ENCODE results near the gene KRTAP5-6.

DNA sequence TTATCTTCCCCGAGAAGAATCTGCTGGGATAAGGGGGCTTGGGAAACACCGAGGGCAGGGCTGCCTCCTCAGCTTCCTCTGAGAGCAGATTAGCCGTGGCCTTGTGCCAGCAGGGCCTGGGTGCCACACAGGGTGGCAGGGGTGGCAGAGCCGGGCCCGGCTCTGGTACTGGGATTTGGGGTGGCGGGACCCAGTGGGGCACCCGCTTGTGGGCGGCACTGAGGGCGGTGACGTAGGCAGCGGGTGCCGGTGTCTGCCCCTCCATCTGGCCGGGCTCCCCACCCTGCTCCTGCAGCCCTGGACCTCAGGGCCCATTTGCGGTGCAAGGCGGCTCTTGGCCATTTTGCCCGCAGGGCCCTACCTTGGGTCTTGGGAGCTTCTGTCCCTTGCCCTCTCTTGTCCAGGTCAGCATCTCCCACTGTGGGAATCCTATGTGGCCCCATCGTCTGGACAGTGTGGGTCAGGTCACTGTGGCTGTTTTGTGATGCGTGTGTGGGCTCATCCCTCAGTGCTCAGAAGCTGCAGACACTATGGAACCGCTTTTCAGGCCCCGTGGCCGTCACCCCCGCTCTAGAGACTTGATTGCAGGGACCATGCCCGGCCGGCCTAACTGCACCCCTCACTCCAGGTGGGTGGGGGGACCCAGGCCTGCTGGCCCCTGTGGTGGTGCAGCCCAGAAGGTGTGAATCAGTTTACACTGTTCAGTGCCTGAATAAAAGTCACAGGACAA lies 29.7 kb upstream of the KRTAP5-6 start:
- TF ChIP-seq, protein P1, sequence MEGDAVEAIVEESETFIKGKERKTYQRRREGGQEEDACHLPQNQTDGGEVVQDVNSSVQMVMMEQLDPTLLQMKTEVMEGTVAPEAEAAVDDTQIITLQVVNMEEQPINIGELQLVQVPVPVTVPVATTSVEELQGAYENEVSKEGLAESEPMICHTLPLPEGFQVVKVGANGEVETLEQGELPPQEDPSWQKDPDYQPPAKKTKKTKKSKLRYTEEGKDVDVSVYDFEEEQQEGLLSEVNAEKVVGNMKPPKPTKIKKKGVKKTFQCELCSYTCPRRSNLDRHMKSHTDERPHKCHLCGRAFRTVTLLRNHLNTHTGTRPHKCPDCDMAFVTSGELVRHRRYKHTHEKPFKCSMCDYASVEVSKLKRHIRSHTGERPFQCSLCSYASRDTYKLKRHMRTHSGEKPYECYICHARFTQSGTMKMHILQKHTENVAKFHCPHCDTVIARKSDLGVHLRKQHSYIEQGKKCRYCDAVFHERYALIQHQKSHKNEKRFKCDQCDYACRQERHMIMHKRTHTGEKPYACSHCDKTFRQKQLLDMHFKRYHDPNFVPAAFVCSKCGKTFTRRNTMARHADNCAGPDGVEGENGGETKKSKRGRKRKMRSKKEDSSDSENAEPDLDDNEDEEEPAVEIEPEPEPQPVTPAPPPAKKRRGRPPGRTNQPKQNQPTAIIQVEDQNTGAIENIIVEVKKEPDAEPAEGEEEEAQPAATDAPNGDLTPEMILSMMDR (IDR thresholded peaks at IDR 0.05; ENCODE audit: low read length): no peak
- no peak for TF ChIP-seq EZH2 (IDR thresholded peaks at IDR 0.05; ENCODE audit: borderline replicate concordance, low read length)
